Subcutaneous adipose tissue (tissue), 4 donors: Measurements from ENCODE around the gene BABAM1. TPM values are rescaled to one million over a fixed set of nuclear protein-coding genes. Genes with fewer than 3 reads are reported as not detected.

Source experiments
- total RNA-seq, 4 donors: library from RNA; depleted of rRNA; stranded (reverse); fragments of >200 nt; gene quantifications; one replicate each; pipeline ENCODE4 v1.1.0, GENCODE V29; 2016
- TF ChIP-seq, protein P1 (sequence below): fragments of 450-650 bp; IDR thresholded peaks from one replicate; pipeline ENCODE4 v1.5.1; 2016; ENCODE audit warnings: low read depth, mild to moderate bottlenecking, control low read depth, antibody characterized with exemption, moderate library complexity

The BABAM1 gene
- total RNA-seq, 4 donors from 2014 or later: 49.6 to 60.6 (median 54.7) TPM

DNA sequence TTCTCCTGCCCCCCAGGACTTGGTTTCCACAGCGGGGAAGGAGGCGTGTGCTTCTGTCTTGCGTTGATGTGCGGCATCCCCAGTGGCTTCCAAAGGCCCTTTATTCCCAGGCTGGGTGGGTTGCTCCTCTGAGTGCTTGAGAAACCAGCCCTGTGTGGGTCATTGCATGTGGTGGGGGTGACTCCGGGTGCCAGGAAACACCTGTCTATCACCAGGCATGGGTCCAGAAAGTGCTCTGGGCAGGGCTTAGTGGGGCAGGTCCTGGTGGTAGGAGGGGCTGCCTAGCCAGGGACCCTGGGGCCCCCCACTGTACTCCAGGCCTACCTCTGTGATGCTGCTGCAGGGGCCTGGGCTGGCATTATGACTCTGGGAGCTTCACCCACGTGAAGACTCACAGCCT is 51.7 kb downstream of the BABAM1 start:
- TF ChIP-seq, protein P1, sequence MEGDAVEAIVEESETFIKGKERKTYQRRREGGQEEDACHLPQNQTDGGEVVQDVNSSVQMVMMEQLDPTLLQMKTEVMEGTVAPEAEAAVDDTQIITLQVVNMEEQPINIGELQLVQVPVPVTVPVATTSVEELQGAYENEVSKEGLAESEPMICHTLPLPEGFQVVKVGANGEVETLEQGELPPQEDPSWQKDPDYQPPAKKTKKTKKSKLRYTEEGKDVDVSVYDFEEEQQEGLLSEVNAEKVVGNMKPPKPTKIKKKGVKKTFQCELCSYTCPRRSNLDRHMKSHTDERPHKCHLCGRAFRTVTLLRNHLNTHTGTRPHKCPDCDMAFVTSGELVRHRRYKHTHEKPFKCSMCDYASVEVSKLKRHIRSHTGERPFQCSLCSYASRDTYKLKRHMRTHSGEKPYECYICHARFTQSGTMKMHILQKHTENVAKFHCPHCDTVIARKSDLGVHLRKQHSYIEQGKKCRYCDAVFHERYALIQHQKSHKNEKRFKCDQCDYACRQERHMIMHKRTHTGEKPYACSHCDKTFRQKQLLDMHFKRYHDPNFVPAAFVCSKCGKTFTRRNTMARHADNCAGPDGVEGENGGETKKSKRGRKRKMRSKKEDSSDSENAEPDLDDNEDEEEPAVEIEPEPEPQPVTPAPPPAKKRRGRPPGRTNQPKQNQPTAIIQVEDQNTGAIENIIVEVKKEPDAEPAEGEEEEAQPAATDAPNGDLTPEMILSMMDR: no peak

DNA sequence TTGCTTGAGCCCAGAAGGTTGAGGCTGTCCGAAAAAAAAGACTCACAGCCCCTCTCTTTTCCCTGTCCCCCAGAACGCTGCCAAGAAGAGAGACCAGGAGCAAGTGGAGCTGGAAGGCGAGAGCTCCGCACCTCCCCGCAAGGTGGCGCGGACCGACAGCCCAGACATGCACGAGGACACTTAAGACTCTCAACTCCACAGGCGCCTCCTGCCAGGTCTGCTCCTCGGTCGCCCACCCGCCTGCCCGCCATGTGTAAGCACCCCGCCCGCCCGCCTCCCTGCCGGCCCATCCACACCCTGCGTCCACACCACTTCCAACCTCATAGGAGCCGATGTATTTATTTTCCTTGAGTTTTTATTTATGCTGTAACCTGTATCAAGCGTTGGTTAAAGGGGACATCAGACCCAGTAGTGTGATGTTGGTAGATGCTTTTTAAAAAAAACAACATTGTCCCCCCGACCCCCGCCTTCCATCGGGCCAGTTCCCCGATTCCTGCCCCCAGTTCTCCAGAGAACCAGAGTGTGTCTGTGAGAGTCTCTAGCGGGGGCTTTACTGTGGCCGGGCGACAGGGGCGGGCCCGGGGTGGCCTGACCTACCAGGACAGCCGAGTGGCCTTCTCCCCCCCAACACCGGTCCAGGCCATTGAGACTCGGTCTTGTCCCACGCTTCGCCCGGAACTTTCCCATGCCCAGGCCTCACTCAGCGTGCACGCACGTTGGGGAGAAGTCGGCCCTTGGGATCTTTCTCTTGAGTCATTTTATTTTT is 52.4 kb downstream of the BABAM1 start:
- TF ChIP-seq, protein P1: no peak

DNA sequence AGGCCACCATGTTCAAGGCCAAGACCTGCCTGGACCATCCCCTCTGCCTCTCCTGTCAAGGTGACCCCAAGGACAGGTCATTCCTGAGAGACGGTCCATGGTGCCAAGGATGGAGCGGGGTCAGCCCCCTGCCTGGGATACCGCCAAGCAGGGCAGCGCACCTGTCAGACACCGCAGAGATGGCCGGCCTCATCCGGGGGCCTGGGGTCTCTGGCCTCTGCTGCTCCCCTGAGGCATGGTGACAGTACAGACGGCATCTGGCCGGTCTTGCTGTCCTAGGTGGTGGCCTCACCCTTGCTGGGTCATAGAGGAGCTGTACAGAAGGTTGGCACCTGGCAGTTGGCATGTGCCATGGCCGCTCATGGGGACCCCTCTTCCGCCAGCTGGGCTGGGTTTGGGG is 53.2 kb downstream of the BABAM1 start:
- TF ChIP-seq, protein P1: no peak

DNA sequence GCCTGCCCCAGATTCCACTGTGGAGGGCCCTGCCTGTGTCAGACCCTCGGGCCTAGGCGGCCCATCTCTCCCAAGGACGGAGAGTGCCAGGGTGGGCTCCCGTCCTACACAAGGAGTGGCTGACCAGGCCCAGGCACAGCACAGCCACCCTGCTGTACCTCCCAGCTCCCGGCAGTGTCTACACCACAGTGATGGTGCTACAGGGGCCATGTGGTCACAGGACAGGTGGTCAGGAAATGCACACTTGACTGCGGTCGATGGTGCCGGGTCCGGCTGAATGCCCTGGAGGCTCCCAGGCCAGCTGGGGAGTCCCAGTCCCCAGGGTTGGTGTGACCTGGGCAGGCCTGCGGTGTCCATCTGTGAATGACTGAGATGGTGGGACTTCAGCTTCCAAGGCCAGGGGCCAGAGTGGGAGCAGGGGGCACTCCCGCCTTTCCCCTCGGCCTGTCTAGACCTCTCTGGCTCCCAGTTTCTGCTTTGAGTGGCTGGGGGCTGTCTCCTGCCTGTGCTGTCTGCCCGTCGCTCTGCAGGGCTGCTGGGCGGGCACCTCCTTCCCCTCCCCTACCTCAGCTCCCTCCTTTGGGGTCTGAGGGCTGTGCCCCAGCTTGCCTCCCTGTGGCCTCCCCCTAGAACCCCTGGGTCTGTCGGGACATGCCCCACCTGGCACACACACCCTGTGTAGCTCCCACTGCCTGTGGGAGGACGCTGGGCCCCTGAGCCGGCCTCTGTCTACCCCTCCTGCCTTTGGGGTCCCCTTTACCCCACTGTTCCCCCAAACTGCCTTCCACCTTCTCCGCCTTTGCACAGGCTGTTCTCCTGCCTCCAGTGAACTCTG is 54.6 kb downstream of the BABAM1 start:
- TF ChIP-seq, protein P1: no peak

DNA sequence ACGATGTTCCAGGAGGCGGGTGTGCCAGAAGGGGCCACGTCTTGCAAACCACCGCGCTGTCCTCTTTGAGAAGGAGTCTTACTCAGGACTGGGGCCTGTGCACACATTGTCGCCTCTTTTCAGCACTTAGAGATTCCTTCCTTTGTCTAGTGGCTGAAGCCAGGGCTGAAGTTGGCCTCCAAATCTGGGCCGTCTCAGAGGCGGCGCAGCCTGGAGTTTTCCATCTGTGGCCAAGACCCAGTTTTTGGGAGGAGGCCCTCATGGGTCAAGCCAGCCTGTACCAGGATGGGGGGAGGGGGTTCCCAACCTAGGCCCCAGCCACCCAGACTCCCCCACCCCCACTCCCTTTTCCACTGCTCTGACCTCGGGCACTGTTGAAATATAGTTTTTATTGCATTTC is 55.6 kb downstream of the BABAM1 start:
- TF ChIP-seq, protein P1: no peak

DNA sequence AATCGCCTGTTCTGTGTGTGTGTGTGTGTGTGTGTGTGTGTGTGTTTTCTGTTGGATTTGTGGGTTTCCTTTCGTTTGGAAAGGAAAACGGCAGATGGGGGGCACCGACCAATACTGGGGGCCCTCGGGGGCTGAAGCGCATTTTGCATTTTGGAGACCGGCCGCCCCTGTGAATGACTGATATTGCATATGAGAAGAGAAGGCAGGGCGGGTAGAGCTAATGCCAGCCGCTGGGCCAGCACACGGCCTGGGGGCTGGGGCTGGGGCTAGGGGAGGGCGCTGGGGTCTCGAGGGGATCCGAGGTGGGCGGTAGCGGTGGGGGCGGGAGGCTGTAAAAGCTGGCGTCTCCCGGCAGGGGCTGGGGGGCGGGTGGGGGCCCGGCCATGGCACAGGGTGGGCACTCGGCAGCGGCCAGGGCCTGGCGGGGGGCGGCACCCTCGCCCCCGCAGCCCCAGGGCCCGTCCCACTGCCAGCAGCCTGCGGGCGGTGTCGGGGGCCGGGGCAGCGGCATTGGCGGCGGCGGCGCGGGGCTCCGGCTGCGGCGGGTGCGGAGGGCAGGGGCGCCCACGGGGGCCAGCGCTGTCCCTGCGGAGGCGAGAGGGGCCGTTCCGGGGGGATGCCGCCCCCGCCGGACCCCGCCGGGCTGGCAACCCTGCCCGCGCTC is 56.2 kb downstream of the BABAM1 start:
- TF ChIP-seq, protein P1: no peak

DNA sequence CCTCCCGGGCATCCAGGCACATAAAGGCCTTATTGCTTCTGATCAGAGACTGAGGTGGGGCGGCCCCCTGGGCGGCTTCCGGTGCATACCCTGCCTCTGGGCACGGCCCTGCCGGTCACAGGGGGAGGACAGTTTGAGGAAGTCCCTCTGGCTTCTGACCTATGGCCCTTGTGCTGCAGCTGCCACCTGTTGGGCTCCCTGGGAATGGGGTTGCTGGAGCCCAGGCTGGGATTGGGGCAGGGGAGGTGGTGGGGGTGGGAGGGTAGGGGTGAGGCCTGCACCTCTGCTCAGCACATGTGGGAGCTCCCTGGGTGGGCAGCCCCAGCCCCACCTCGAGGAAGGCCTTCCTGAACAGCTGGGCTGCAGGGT is 56.7 kb downstream of the BABAM1 start:
- TF ChIP-seq, protein P1: no peak
